Right lobe of liver (tissue), 6 donors: ENCODE data around the gene GPR17. TPM values are rescaled to one million over a fixed set of nuclear protein-coding genes. Genes with fewer than 3 reads are reported as not detected.

Source experiments
- ATAC-seq, 4 donors: fragments of 200-7000 bp; cut with Tn5 transposase; one replicate each; pipeline ENCODE4 v1.9.1; 2020; ENCODE audit warnings: mild to moderate bottlenecking in 4 of 4, moderate library complexity in 4 of 4
- DNase-seq, 3 donors: peaks; one replicate each; pipeline ENCODE4 v3.0.0-alpha.2; 2020
- H3K27ac ChIP-seq, 3 donors: fragments of 200-600 bp; one replicate each; pipeline ENCODE4 v1.8.0; 2022
- H3K27me3 ChIP-seq, 2 donors: fragments of 200-600 bp; one replicate each; pipeline ENCODE4 v1.8.0; 2022
- H3K36me3 ChIP-seq, 4 donors: fragments of 200-600 bp; sonication (generic) in 1 of 4; one replicate each; pipeline versions ENCODE4 v1.5.1 to v1.8.0; 2017 to 2022; ENCODE audit warnings: control low read depth in 1 of 4
- H3K4me1 ChIP-seq, 4 donors: fragments of 200-600 bp; sonication (generic) in 1 of 4; one replicate each; pipeline versions ENCODE4 v1.5.1 to v1.8.0; 2017 to 2022; ENCODE audit warnings: control low read depth in 1 of 4
- H3K4me3 ChIP-seq, 3 donors: fragments of 200-600 bp; one replicate each; pipeline ENCODE4 v1.8.0; 2022
- H3K9me3 ChIP-seq, 4 donors: fragments of 200-600 bp; sonication (generic) in 1 of 4; one replicate each; pipeline versions ENCODE4 v1.5.1 to v1.8.0; 2017 to 2022; ENCODE audit warnings: control low read depth in 1 of 4
- POLR2A ChIP-seq: fragments of 450-650 bp; IDR thresholded peaks from one replicate; pipeline ENCODE4 v1.6.1; 2017; ENCODE audit warnings: antibody characterized with exemption, mild to moderate bottlenecking
- WGBS: methylation state at CpG from one replicate; pipeline ENCODE4 v1.1.6; 2018; ENCODE audit warnings: low coverage, low lambda C conversion rate; ENCODE audit not compliant: insufficient coverage; ENCODE audit errors: missing lambda C conversion rate; 5-methylcytosine and 5-hydroxymethylcytosine counted together
- intact Hi-C, 2 donors: fragments of 100-400 bp; cut with DNase I; formaldehyde crosslinking; loops; one replicate each; pipeline versions ENCODE4 v1.11.2 to v1.14.1; 2022
- total RNA-seq, 6 experiments: library from RNA; depleted of rRNA in 2 of 6; stranded (reverse); fragments of >200 nt in 2 of 6; fragmentation: NEBNext Ultra II Directional in 3 of 6; extraction: Animal tissue kit (Norgen Biotek cat#: 25700) in 3 of 6; gene quantifications; one replicate each; pipeline versions ENCODE4 v1.1.0 to v1.2.4, GENCODE V29; 2016 to 2023
- TF ChIP-seq, protein P1 (sequence below), 4 donors: fragments of 200-600 bp in 3 of 4; fragments of 450-650 bp in 1 of 4; IDR thresholded peaks; one replicate each; pipeline versions ENCODE4 v1.5.1 to v1.8.0; 2016 to 2022; ENCODE audit warnings: antibody characterized with exemption in 4 of 4, mild to moderate bottlenecking in 2 of 4
- donor health status: DM: no; HTN: yes; CAD: no.
- donor health status: DM: no; HTN: no; CAD: no.
- donor health status: DM: no; HTN: no; CAD: no.
- donor health status: DM: no; HTN: yes; CAD: no.
- donor health status: DM: no; HTN: yes; CAD: no.

The GPR17 gene
- total RNA-seq, 6 experiments from 2014 or later: not detected

DNA sequence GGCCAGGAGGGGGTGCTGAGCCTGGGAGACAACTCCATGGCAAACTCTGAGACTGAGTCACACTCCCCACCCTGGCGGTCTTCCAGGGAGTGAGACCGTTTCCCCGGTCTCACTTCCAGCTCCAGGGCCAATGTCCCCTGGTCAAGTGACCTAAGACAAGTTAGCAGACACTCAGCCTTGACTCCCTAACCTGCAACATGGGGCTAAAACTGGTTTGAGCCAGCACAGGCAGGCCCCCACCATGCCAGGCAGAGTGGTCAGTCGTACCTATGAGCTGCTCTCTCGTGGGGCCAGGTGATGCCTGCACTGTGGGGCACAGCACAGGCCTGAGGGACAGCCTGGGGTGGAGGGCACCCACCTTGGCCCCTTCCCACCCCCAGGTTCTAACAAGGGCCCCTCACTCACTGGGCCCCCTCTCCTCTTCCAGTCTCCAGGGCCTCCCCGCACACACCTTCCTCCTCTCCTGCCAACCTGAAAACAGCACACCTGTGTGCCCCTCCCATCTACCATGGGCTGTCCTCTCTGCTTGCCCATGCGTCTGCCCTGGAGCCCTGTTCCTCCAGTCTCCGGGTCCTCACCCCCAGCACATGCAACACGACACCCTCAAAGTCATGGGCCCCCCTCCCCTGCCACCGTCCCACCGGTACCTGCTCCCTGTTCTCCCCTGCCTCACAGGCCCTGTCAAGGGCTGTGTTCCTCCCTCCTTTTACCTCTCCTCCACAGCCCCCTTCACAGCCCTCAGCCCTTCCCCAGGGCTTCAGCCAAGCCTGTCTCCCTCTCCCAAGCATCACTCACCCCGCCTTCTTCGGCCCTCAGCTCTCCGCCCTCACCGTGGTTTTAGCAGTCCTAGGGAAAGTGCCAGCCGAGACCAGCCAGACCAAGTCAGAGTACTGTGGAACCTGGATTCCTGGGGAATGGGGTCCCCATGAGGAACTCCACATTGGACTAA lies 1.6 kb downstream of the GPR17 start:
- intact Hi-C loops: no loop called here
- ATAC-seq (peak; percentile 3 to 63 (median 29)), DNase-seq (peak in 2 of 3 donors; percentile 52 to 73)
- Histone ChIP-seq H3K27me3 (no peaks in the 10 kb centered on the region), H3K4me3 (no peak overlapping the region), H3K36me3 (no peaks in the 10 kb centered on the region), H3K4me1 (peaks cover 0 to 10% (median 0%) of the 10 kb centered on the region in 4 donors), H3K9me3 (no peaks in the 10 kb centered on the region), H3K27ac (no peak overlapping the region)
- TF ChIP-seq POLR2A: no peak
- TF ChIP-seq, protein P1, sequence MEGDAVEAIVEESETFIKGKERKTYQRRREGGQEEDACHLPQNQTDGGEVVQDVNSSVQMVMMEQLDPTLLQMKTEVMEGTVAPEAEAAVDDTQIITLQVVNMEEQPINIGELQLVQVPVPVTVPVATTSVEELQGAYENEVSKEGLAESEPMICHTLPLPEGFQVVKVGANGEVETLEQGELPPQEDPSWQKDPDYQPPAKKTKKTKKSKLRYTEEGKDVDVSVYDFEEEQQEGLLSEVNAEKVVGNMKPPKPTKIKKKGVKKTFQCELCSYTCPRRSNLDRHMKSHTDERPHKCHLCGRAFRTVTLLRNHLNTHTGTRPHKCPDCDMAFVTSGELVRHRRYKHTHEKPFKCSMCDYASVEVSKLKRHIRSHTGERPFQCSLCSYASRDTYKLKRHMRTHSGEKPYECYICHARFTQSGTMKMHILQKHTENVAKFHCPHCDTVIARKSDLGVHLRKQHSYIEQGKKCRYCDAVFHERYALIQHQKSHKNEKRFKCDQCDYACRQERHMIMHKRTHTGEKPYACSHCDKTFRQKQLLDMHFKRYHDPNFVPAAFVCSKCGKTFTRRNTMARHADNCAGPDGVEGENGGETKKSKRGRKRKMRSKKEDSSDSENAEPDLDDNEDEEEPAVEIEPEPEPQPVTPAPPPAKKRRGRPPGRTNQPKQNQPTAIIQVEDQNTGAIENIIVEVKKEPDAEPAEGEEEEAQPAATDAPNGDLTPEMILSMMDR (IDR thresholded peaks at IDR 0.05): no peak
- WGBS: 79% methylated on average over 6 of the region's 16 CpGs

DNA sequence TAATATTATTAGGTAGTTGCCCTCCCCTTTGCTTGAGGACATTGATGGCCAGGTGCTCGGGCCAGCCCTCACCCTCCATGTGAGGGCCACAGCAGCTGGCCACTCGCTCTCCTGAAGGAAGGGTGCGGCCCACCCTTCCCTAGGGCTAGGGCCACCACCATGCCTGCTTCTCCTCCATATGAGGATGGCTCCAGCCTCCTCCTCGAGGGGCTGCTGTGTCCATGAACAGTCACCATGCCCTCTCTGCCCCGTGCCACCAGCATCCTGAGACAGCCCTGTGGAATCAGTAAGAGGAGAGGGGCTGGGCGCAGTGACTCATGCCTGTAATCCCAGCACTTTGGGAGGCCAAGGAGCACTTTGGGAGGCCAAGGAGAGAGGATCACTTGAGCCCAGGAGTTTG lies 2.4 kb downstream of the GPR17 start:
- H3K4me3 ChIP-seq: no peak overlapping the region
- ATAC-seq (no peak), DNase-seq (peak in 1 of 3 donors; percentile 46)
- no peak for TF ChIP-seq POLR2A
- TF ChIP-seq, protein P1 (IDR thresholded peaks at IDR 0.05): no peak
- H3K9me3 ChIP-seq: no peaks in the 10 kb centered on the region
- intact Hi-C loops: no loop called here
- H3K27ac ChIP-seq: no peak overlapping the region
- H3K27me3 ChIP-seq: no peaks in the 10 kb centered on the region
- WGBS: 80% methylated on average over 1 of the region's 6 CpGs
- peaks cover 0 to 10% (median 0%) of the 10 kb centered on the region in 4 donors for H3K4me1 ChIP-seq
- no peaks in the 10 kb centered on the region for H3K36me3 ChIP-seq

DNA sequence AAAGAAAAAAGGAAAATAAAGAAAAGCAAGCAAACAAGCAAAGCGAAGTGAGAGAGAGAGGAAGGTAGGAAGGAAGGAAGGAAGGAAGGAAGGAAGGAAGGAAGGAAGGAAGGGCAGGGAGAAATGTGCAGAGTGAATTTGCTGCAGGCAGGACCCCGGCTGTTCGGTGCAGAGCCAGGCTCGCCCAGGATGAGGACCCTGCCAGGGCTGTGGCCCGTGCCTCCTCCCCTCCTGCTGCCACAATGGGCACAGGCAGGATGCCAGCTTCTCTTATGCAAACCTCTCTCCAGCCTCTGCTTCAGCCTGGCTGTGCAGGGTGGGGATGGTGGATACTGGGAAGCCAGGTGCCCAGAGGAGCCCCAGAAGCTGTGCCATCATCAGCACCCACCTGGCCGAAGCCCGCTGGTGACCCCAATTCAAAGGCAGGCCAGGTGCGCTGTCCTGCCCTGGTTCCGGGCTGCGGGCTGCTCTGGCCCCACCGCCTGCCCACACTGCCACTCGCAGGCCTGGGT lies 3.2 kb downstream of the GPR17 start:
- H3K27ac ChIP-seq: no peak overlapping the region
- intact Hi-C loops: no loop called here
- H3K36me3 ChIP-seq: peaks cover 0 to 5% (median under 1%) of the 10 kb centered on the region in 4 donors
- no peak for TF ChIP-seq POLR2A
- TF ChIP-seq, protein P1 (IDR thresholded peaks at IDR 0.05): no peak
- peaks cover 0 to 10% (median 0%) of the 10 kb centered on the region in 4 donors for H3K4me1 ChIP-seq
- DNase-seq (peak in 1 of 3 donors; percentile 53), ATAC-seq (peak in 2 of 4 donors; percentile 7 to 36)
- H3K4me3 ChIP-seq: no peak overlapping the region
- no peaks in the 10 kb centered on the region for H3K27me3 ChIP-seq
- WGBS: 41% methylated on average over 3 of the region's 12 CpGs
- H3K9me3 ChIP-seq: no peaks in the 10 kb centered on the region

DNA sequence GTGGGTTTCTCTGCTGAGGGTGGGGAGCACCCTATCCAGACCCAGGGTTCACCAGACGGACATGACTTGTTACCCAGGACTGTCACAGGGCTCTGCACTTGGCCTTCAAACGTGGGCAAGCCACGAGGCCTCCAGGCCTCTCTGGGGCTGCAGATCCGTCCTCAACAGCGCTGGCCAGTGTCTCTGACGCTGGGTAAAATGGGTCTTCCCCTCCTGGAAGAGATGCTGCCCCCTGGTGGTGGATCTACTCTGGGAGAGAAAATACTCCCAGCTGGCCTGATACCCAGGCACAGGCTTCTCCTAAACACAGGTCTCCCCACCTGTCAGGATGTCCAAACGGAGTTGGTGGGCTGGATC lies 3.7 kb downstream of the GPR17 start:
- H3K27ac ChIP-seq: no peak overlapping the region

More for the DNA sequence above, 3.7 kb downstream of the GPR17 start:
- peak; percentile 77 to 86 (median 79) for DNase-seq
- no peaks in the 10 kb centered on the region for H3K27me3 ChIP-seq
- peaks cover 0 to 8% (median 3%) of the 10 kb centered on the region in 4 donors for H3K36me3 ChIP-seq
- H3K4me3 ChIP-seq: no peak overlapping the region
- ATAC-seq: peak; percentile 72 to 87 (median 84)
- WGBS: no CpG with 5 or more reads among the region's 7 CpGs
- TF ChIP-seq POLR2A: no peak
- TF ChIP-seq, protein P1 (IDR thresholded peaks at IDR 0.05): peak; percentile 69 to 92 (median 88)
- peaks cover 0 to 10% (median 0%) of the 10 kb centered on the region in 4 donors for H3K4me1 ChIP-seq
- intact Hi-C loops: no loop called here
- no peaks in the 10 kb centered on the region for H3K9me3 ChIP-seq
